Measurements from ENCODE around the gene COBL. TPM values are rescaled to one million over a fixed set of nuclear protein-coding genes. Genes with fewer than 3 reads are reported as not detected.

Gene COBL
- polyA plus RNA-seq, 1 donor (not counting 4 experiments of a cell fraction or from before 2014, with no cell fraction given): 4.5 TPM

DNA sequence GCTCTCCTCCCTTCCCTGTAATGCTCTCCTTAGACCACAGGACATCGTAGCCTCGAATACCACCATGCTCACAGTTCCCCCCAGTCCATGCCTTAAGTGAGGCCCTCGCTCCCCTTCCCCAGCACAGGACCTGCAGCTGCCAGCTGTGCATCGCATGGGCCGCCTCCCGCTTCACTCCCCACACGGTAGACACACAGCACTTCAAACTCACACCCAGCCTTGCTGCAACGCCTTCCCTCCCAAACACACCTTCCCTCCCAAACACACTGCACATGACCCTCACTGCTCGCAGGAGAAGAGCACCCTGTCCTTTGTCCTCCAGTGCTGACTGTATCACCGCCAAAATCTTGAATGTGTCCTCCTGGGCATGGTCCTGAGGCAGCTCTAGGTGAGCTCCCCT lies 42.6 kb downstream of the COBL start:
- no peak overlapping the region for H3K27ac ChIP-seq (ENCODE audit: control insufficient read depth, insufficient read depth, low read length)
- FAIRE-seq (no peak), DNase-seq (ENCODE audit: low read depth, low spot score) (no peak)
- H3K36me3 ChIP-seq (ENCODE audit: control insufficient read depth in 2 of 2, extremely low read depth in 1 of 2, insufficient read depth in 2 of 2, low read length in 2 of 2): no peaks in the 10 kb centered on the region
- H3K4me3 ChIP-seq (ENCODE audit: control insufficient read depth in 2 of 3, extremely low read depth in 1 of 3, insufficient read depth in 2 of 3, low read depth in 1 of 3, low read length in 3 of 3): no peak overlapping the region
- H3K4me1 ChIP-seq (ENCODE audit: control insufficient read depth, extremely low read depth, insufficient read depth, low read length): no peaks in the 10 kb centered on the region
- no peak overlapping the region for H2AFZ ChIP-seq (ENCODE audit: control insufficient read depth, low read length)
- TF ChIP-seq, protein P1, sequence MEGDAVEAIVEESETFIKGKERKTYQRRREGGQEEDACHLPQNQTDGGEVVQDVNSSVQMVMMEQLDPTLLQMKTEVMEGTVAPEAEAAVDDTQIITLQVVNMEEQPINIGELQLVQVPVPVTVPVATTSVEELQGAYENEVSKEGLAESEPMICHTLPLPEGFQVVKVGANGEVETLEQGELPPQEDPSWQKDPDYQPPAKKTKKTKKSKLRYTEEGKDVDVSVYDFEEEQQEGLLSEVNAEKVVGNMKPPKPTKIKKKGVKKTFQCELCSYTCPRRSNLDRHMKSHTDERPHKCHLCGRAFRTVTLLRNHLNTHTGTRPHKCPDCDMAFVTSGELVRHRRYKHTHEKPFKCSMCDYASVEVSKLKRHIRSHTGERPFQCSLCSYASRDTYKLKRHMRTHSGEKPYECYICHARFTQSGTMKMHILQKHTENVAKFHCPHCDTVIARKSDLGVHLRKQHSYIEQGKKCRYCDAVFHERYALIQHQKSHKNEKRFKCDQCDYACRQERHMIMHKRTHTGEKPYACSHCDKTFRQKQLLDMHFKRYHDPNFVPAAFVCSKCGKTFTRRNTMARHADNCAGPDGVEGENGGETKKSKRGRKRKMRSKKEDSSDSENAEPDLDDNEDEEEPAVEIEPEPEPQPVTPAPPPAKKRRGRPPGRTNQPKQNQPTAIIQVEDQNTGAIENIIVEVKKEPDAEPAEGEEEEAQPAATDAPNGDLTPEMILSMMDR (optimal IDR thresholded peaks at IDR 0.05 in 1 of 3, IDR thresholded peaks at IDR 0.05 in 1 of 3, conservative IDR thresholded peaks at IDR 0.05 in 1 of 3; ENCODE audit: extremely low read depth in 1 of 3, insufficient read depth in 2 of 3, low read length in 3 of 3): no peak
- H3K4me2 ChIP-seq (ENCODE audit: control insufficient read depth, extremely low read depth, insufficient read depth, low read depth, low read length): no peak overlapping the region
- dilution Hi-C loops (cut with MboI; ENCODE audit: extremely low pct_ligation_motif_present, low sequenced_read_pairs): no loop called here
- no peaks in the 10 kb centered on the region for H4K20me1 ChIP-seq (ENCODE audit: control insufficient read depth, extremely low read depth, insufficient read depth, low read length)
- H3K9me1 ChIP-seq (ENCODE audit: control insufficient read depth, extremely low read depth, insufficient read depth, low read length): no peaks in the 10 kb centered on the region
- H3K9me3 ChIP-seq (ENCODE audit: control insufficient read depth, low read depth, low read length): no peaks in the 10 kb centered on the region
- no peak overlapping the region for H3K9ac ChIP-seq (ENCODE audit: control insufficient read depth, extremely low read depth, insufficient read depth, low read length)
- no peaks in the 10 kb centered on the region for H3K27me3 ChIP-seq (ENCODE audit: control insufficient read depth, extremely low read depth, insufficient read depth, low read length)
- H3K79me2 ChIP-seq (ENCODE audit: control insufficient read depth, insufficient read depth, low read length): no peaks in the 10 kb centered on the region

DNA sequence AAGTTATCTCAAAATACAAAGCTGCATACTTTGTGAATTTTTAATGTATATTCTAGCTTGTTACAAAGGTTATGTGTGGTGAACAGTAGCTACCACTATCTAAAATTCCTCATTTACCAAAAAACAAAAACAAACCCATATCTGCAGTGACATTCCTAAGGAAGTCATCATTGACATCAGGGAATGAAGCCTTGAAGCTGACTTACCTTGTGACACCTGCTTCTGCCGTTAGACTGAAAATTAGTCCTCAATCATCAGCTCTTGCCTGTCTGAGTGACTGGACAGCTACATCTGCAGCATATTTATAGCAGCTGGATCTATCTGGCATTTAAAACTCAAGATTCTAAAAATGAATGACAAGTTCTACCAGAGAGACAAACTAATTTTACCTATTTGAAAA lies 43.2 kb downstream of the COBL start:
- Histone ChIP-seq H3K4me2 (ENCODE audit: control insufficient read depth, extremely low read depth, insufficient read depth, low read depth, low read length) (no peak overlapping the region), H3K36me3 (ENCODE audit: control insufficient read depth in 2 of 2, extremely low read depth in 1 of 2, insufficient read depth in 2 of 2, low read length in 2 of 2) (no peaks in the 10 kb centered on the region), H3K79me2 (ENCODE audit: control insufficient read depth, insufficient read depth, low read length) (no peaks in the 10 kb centered on the region), H3K9ac (ENCODE audit: control insufficient read depth, extremely low read depth, insufficient read depth, low read length) (no peak overlapping the region), H2AFZ (ENCODE audit: control insufficient read depth, low read length) (no peak overlapping the region), H3K9me3 (ENCODE audit: control insufficient read depth, low read depth, low read length) (no peaks in the 10 kb centered on the region), H3K27me3 (ENCODE audit: control insufficient read depth, extremely low read depth, insufficient read depth, low read length) (no peaks in the 10 kb centered on the region), H3K27ac (ENCODE audit: control insufficient read depth, insufficient read depth, low read length) (no peak overlapping the region), H3K9me1 (ENCODE audit: control insufficient read depth, extremely low read depth, insufficient read depth, low read length) (no peaks in the 10 kb centered on the region), H3K4me3 (ENCODE audit: control insufficient read depth in 2 of 3, extremely low read depth in 1 of 3, insufficient read depth in 2 of 3, low read depth in 1 of 3, low read length in 3 of 3) (no peak overlapping the region), H4K20me1 (ENCODE audit: control insufficient read depth, extremely low read depth, insufficient read depth, low read length) (no peaks in the 10 kb centered on the region), H3K4me1 (ENCODE audit: control insufficient read depth, extremely low read depth, insufficient read depth, low read length) (no peaks in the 10 kb centered on the region)
- dilution Hi-C loops (cut with MboI; ENCODE audit: extremely low pct_ligation_motif_present, low sequenced_read_pairs): no loop called here
- FAIRE-seq: no peak
- DNase-seq (ENCODE audit: low read depth, low spot score): no peak
- TF ChIP-seq EZH2 (IDR thresholded peaks at IDR 0.05; ENCODE audit: low read length): no peak
- TF ChIP-seq, protein P1 (optimal IDR thresholded peaks at IDR 0.05 in 1 of 3, IDR thresholded peaks at IDR 0.05 in 1 of 3, conservative IDR thresholded peaks at IDR 0.05 in 1 of 3; ENCODE audit: extremely low read depth in 1 of 3, insufficient read depth in 2 of 3, low read length in 3 of 3): no peak
